Renal cortical epithelial cell (primary cell): ENCODE measurements around the gene RALBP1. TPM values are rescaled to one million over a fixed set of nuclear protein-coding genes. Genes with fewer than 3 reads are reported as not detected.
"Not testable (repeated sequence)": the region's sequence is repeated elsewhere in the genome, so short reads cannot be mapped to it uniquely, and the experiment has no call there.

Experiments used
- DNase-seq: peaks from one replicate; pipeline ENCODE4 v3.0.0-alpha.2; 2011; ENCODE audit warnings: low read depth
- total RNA-seq: library from RNA; depleted of rRNA; stranded (reverse); fragments of >200 nt; gene quantifications from 2 replicates; pipeline ENCODE4 v1.2.3, GENCODE V29; 2014

RALBP1 gene
- 114 and 131 TPM in 2 replicates for total RNA-seq

DNA sequence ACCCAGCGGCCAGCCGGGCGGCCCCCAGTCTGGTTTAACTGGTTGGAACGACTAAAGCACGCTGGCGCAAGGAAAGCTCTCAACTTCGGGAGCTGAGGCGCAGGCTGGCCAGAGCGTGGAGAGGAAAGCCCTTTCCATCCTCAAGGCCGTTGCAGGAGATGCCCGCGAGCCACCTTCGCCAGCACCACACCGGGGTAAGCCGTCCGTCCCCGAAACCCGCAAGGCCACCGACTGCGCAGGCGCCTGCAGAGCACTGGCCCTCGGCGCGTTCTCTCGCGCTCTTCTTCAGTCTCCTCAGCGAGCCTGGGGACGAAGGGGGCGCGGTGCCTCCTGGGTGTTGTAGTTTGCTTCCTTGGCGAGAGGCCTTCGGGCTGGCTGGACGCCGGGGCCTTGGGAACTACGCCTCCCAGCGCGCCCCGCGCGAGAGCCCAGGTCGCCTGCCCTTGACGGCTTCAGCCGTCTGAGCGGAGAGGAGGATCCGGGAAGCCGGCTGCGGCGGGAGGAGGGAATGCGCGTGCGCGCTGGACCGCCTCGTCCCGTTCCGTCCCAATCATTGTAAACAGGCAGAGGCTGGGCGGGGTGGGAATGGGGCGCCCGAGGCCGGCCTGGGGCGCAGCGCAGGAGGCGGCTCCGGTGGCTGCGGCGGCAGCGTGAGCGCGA, at the start of gene RALBP1:
TSS of gene RALBP1 (plus strand) at position 531 of the 660 bp plus-strand sequence. CDS start 37,533 bp downstream, outside the sequence.
- DNase-seq, result peak; percentile 96

DNA sequence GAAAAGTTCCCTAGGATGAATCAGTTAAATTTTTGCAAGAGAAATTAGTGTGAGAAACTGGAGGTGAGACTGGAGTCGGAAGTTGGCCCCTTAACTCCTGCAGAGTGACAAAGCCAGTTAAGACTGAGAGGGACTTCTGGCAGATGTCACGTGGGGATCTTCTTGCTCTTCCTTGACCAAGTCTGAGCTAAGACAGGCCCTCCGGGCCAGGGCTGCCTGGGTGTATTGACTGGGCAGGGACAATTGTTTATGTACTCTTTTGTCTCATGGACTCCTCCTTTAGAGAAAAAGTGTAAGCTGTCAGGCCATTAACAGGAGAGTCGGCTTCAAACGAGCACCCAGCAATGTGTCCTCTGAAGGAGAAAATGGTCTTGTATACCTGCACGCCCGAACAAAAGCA, 48.6 kb upstream of the RALBP1 start:
- no peak for DNase-seq

DNA sequence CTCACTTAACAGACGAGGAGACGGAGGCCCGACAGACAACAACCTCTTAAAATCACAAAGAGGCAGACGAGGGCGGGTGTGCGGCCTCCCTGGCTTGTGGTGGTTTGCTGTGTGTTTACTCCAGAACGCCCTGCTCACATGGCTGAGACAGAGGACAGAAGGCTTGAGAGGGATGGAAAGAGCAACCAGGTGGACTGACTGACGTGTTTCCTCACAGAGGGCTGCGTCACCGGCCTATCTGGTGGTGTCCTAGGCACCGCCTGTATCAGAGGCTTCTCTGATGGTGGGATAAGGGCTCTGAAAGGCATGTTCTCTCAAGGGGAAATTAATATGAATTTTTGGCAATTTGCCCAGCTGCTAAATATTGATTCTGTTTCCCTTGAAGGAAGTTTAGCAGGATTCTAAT, 47.0 kb upstream of the RALBP1 start:
- DNase-seq, result no peak

DNA sequence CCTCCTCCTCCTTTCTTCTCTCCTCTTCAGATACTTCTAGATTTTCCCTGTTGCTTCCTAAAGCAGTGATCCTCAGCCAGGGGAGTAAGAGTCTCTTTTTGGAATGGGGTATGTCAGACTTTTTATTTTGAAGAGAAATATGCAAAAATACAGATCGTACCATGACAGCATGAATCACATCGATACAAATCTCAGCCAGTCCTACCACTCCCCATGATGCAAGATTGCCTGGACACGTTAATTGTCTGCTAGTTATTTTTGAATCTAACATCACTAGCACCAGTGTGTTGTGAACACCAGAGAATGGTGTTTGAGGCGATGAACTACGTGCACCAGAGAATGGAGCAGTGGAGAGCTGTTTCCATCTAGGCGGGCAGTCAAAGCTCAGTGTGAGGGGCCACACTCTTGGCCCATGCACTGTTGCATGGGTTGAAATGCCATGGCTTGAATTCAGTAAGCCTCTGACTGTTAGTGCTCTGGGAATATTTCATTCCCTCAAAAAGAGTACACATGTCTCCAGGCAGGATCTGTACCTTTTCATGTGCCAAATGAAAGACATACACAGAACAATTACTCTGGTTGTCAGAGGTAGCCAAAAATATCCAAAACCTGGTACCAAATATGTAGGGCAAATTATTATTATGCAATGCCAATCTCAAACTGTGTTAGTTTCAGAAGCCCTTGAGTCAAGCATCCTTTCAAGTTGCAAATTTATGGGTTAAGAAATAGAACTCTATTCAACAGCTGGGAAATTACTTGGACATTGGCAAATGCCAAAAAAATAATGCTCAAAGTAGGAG, 46.3 kb upstream of the RALBP1 start:
- DNase-seq, result no peak

DNA sequence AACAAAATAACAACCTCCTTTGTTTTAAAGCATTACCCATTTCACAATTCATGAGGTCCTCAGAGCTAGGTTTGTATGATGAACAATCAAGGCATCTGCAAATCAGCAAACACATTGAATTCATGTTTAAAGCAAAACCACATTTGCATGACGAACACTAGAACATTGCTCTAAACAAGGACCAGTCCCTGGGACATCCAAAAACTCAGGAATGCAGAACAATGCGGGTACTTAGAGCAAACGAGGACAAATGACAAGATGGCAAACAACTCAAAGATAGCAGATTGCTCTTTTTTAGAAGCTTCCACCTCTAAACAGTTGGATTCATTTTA, 45.7 kb upstream of the RALBP1 start:
- DNase-seq, result no peak

DNA sequence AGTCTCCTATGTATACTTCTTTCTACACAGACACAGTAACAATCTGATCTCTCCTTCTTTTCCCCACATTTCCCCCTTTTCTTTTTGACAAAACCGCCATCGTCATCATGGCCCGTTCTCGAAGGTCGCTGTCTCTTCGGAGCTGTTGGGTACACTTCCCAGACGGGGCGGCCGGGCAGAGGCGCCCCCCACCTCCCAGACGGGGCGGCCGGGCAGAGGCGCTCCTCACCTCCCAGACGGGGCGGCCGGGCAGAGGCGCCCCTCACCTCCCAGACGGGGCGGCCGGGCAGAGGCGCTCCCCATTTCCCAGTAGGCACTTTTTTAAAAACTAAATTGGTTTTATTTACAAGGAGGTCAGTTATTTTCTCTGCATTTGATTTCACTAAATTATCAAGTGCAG, 45.0 kb upstream of the RALBP1 start:
- not testable (repeated sequence) for DNase-seq

DNA sequence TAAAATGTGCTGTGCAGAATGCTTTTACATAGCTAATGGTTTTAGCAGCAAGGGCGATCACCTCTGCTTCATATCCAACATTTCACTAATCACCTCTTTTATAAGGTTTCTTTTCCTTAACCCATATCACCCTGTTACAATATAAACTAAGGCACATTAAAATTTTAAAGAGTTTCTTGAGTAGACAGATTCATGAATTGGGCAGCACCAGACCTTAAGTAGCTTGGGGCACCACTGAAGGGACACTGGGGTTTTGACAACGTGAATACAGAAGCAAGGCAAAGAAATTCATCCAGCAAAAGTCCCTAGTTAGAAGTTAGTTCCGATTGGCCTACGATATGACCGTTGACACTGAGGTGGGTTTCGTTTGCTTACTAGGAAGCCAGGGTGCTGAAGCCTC, 44.0 kb upstream of the RALBP1 start:
- no peak for DNase-seq

DNA sequence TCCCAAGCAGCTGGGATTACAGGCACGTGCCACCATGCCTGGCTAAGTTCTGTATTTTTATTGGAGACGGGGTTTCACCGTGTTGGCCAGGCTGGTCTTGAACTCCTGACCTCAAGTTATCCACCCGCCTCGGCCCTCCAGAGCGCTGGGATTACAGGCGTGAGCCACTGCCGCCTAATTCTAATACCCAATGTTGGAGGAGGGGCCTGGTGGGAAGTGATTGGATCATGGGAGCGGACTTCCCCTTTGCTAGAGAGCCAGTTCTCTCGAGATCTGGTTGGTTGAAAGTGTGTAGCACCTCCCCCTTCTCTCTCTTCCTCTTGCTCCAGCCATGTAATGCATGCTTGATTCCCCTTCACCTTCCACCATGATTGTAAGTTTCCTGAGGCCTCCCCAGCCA, 42.2 kb upstream of the RALBP1 start:
- DNase-seq, result not testable (repeated sequence)

DNA sequence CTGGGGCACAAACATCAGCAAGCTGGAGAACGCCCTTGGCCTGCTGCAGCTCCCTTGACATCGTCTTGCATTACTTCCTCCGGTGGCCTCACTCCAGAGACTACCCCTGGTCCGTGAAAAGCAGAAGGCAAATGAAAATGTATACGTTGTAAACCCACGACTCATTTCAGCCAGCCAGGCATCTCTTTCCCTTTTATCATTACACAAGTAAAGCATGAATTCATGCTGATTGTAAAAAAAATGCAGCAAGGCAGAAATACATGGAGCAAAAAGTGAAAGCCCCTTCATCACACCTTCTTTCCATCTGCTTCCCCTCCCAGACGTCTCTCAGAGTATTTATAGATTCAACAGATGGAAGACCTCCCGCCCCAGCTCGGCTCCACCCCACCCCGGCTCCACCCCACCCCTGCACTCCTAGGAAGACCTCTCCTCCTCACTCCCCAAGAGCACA, 41.6 kb upstream of the RALBP1 start:
- no peak for DNase-seq

DNA sequence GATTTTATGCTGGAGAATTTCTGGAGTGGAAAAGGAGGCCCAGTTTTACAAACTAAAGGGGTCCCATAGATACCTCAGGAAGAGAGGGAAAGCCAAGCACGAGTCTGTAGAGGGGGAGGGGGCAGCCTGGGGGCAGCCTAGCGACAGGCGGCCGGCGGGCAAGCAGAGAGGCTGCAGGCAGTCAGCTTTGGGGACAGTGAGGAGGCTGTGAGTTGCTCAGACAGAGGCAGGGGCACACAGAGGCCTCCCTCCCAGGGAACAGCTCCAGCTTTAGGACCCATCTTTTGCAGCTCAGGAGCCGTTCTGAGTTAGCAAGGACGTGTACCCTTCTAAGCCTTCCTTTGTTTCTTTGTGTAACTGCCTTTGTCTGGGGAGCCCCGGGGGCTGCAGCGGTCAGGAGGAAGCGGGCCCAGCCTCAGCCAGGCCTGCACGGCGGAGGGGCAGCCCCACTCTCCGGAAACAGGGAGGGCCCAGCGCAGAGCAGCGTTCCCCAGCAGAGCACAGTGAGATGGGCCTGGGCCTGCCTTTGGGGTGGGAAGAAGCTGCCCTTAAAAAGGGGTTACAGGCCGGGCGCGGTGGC, 41.1 kb upstream of the RALBP1 start:
- DNase-seq, result no peak

DNA sequence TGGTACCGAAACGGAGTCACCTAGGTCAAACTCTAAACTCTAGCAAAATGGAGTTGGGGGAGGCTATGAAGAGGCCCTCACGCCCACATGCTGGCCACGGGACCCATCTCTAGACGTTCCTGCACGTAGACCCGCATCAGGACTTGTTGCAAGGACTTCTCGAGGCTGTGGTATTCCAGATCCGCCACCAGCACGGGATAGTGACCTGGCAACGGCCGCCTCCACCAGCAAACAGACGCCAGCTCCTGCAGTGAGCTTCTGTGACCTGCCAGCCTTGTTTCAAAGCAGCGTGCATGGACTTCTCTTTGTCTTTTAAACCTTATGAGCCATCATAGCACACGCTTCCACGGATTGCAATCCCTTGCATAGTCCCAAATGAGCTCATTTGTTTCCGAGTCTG, 40.3 kb upstream of the RALBP1 start:
- no peak for DNase-seq

DNA sequence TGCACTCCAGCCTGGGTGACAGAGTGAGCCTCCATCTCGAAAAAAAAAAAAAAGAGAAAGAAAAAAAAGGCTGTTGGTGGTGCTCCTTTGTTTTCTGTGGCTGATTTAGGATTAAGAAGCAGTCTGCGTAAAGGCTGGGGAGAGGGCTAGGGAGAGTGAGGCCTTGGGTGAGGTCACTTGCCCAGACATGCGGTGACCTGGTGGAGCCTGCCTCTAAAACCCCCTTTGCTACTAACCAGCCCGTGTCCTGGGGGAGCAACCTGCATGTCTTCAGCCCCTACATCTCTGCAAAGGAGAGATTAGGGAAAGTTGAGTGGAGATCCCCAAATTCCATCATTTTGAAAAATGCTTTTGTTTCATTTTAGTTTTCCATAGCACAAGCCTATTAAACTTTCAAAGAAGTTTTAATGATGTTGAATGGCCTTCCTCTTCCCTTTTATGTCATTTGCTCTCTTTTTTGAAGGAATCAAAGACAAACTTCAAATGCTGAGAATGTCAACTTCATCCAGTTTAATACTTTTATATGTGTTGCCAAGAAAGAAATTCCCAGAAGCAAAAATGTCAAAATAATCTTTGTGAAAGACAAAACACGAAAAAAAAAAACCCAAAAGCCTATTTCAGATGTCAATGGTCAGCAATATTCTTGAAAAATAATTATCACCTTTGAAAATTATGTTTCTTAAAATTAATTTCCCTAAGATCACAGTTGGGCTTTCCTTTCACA, 38.9 kb upstream of the RALBP1 start:
- no peak for DNase-seq

DNA sequence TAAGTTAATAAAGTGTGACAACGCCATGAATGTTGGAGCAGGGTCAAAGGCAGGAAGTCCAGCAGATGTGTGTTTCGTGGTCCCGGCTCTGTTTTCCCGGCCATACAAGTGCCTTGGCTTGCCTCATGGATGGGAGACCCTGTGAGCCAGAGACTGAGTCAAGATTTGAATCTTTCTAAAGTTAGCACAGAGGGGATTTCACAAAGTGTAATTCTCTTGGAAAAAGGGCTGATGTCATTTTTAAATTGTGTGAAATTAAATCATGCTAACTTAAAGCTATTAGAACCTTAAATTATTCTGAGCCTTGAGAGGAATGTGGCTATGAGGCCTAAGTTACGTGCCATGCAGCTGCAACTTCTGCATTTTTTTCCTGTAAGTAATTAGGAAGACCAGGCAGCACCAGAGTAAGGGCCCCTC, 38.3 kb upstream of the RALBP1 start:
- no peak for DNase-seq

DNA sequence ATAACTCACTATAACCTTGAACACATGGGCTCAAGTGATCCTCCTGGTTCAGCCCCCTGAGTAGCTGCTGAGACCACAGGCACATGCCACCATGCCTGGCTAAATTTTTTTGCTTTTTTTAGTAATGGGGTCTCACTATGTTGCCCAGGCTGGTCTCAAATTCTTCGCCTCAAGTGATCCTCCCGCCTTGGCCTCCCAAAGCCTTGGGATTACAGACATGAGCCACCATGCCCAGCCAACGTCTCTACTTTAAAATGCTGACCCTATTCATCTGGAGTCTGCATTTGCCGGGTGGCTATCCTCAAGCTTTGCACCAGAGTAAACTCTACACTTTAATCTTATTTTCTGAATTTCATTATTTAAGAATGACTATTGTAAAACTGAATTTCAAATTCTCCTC, 37.6 kb upstream of the RALBP1 start:
- no peak for DNase-seq

DNA sequence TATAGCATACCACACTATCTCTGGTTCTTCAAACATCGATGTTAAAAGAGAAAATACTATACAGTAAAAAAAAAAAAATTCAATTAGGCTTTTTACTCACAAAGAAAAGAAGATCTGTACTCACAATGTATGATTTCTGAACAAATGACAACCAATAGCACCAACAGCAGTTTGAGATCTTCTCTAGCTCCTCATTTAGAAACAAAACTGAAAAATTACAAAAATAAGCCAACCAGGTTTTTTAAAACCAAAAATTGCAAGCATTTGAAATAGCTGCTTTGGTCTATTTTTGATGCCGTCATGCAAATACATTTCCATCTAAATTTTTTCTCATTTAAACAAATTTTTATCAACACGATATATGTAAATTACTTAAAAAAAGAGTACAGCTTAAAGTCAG, 34.3 kb upstream of the RALBP1 start:
- DNase-seq, result no peak

DNA sequence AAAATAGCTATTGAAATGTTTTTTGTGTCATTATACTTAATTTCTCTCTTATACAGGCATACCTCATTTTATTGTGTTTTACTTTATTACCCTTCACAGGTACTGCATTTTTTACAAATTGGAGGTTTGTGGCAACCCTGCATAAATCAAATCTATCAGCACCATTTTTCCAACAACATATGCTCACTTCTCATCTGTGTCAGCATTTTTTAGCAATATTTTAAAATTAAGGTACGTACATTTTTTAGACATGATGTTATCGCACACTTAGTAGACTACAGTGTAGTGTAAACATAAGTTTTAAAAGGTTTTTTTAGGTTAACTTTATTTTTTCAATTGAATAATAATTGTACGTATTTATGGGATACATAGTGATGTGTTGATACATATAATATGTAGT, 30.8 kb upstream of the RALBP1 start:
- DNase-seq, result no peak

DNA sequence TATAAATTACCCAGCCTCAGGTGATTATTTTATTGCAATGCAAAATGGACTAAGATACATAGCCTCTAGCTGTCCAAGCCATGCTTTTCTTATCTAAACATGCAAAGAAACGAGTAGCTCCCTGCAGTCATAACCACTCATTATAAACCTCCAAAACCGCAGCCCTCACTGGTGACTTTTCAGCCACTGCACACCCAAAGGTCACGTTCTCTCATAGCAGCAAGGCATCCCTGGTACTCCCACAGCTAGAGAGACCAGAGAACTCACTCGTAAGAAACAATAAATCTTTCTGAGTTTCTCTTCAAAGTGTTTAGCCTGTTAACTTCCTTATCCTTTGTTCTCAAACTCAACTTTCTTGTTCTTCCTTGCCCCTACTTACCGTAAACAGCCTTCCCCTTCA, 28.5 kb upstream of the RALBP1 start:
- peak; percentile 3 for DNase-seq

DNA sequence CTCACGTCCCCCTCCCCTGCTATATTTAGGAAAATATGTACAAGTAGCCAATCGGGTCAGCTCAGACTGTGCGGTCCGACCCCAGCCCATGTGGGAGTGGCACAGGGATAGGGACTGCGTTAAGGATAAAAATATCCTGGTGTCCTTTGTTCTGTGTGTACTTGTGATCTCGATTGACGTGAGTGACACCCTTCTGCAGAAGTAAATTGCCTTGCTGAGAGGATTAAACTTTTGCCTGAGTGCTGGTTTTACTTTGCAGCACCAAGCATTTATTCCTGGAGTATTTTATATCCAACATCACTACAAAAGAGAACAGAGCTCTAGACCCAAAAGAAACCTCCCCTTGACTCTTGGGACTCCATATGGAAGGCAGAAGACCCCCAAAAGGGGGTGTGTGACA, 28.0 kb upstream of the RALBP1 start:
- DNase-seq, result no peak

DNA sequence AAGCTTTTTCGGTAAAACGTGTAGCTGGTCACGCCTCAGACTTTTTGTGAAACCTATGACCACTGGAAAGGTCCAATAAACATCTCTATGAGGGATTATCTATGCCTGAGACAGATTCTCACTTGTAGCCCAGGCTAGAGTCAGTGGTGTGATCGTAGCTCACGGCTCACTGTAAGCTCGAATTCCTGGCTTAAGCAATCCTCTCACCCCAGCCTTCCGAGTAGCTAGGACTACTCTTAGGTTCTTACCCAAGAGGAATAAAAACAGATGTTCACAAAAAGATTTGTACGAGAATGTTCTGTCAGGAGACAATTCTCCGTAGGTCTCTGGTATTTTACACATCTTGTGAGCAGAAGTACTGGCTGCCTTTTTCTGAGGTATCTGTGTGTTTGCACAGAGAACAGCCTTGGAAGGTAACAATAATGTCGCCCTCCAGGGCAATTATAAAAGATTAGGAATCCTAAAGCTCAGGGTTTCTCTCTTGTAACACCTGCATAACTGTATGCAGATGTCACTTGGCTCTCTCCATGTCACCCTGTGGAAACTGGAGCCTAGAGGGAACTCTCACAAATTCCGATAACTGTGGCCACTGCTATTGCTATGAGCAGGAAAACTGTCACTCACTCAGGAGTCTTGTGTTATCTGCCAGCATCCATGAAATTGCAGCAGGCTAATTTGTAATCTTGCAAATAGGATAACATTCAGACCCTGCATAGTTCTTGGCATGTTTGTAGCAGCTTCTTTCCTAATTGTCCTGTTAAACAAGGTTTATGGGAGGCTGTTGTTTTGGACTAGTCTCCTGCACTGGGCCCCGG, 25.5 kb upstream of the RALBP1 start:
- DNase-seq, result no peak

DNA sequence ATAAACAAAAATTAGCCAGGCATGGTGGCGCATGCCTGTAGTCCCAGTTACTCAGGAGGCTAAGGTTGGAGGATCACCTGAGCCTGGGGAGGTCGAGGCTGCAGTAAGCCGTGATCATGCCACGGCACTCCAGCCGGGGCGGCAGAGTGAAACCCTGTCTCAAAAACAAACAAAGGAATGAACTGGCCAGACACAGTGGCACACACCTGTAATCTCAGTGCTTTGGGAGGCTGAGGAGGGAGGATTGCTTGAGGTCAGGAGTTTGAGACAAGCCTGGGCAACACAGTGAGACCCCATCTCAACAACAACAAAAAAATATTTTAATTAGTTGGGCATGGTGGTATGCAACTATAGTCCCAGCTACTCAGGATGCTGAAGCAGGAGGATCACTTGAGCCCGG, 24.4 kb upstream of the RALBP1 start:
- DNase-seq, result not testable (repeated sequence)

DNA sequence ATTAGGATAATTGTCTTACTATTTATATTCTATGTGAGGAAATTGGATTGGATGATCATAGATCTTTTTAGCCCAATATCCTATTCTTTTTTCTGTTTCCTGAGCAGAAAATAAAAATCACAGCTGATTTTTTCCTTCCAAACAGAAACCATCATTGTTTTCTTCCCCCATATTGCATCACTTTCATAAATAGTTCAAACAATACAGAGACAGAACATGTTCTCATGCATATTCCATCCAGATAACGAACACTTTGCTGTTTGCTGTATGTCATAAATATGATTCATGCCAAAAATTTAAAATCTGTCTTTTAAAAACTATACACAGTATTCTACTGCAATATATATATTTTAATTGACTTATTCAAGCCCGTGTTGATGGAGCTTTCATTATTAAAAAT, 22.0 kb upstream of the RALBP1 start:
- no peak for DNase-seq
